NCI-H1694 treated with DMSO at 0.1 percent for 48 hours (cell line): ENCODE data around the gene BTBD7.
A peak's percentile ranks its signal among the peaks of the same experiment; 100 is the strongest.
"Not testable (repeated sequence)": the region's sequence is repeated elsewhere in the genome, so short reads cannot be mapped to it uniquely, and the experiment has no call there.

Experiments used
- DNase-seq: peaks from one replicate; lab custom pipeline; 2025; lab: John Stamatoyannopoulos, UW

BTBD7 gene

DNA sequence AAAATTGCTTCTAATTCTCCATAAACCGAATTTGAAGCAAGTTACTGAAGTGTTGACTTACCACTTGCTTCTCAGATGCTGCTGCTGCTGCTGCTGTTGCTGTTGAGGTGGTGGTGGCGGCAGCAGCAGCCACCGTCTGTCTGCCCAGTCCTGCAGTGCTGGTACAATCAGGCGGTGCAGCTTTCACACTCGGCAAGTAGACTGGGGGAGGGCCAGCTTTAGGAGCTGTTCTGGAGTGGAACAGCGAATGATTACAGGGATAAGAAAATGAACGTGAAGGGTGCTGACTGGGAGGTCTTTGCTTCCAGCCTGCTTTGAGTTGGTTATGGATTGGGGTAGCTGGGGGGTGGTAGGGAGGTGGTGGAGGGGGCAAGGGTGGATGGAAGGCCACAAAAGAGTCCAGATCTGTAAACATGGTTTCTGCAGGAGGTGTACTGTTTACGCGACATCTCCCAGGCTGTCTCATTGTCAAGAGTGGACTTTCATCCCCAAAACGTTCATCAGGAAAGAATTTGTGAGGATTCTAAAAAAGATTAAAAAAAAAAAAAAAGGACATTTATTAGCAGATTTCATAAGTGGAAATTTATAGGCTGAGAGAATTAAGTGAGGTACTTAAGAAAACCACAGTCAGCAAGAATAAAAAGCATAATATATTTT, 86.9 kb downstream of the BTBD7 start:
- DNase-seq, result no peak

DNA sequence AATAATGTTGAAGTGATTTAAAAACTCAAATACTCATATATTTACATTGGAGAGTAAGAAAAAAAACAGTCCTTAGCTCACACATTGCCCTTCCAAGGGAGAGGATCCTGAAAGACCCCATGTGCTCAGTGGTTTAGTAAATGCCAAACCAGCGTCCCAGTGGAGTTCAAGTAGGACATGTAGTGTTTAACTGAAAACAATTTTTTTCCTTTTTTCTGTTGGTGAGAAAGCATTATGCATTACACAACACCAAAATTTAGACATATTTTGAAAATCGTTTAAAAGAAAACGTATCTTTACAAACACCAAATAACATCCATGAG, 92.2 kb downstream of the BTBD7 start:
- no peak for DNase-seq

DNA sequence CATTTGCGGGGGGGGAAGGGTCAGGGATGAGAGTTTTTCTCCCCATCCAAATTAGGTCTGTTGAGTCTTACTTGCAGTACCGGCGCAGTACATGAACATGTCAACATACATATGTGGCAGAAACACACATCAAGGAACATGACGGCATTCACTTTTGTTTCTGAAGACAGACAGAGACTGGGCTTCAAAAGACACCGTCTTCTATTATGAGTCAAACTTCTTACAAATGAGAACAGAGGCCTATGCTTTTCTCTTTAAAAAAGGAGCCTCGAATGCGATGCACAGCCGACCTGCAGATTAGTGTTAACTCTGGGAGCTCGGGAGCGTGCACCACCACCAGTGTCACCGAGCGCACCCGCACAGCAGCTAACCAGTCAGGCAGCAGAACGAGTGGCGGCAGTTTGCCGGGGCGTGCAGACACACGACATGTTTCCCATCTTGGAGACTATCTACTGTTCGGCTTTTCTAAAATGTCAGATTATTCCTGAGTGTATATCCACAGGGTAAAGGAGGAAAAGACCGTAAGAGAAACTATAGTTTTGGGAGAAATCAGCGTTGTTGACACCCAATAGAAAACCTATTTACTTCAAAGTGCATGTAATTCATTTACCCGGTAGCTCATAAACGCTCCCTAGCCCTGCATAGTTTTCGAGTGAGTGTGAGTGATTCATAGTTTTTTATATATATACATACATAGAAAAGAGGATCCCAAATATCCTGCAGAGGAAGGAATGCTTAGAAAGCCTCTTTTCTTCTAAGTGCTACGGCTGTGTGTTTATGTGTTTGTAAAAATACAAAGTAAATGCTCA, 92.8 kb downstream of the BTBD7 start:
- no peak for DNase-seq

DNA sequence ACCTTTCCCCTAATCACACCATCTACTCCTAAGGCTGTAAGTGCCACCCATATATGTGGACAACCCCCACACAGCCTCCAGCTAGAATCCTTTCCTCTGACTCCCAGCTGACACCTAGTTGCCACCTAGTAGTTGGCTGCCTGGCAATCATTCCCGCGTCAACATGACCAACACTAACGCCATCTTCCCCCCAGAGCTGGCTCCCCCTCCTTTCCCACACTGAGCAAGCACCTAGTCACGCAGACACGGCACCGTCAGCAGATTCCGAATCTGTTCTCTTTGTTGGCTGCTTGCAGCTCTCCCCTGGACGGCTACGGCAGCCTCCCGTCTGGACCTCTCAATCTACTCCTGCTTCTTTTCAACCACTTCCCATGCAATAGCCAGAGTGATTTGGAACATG, 98.0 kb downstream of the BTBD7 start:
- no peak for DNase-seq

DNA sequence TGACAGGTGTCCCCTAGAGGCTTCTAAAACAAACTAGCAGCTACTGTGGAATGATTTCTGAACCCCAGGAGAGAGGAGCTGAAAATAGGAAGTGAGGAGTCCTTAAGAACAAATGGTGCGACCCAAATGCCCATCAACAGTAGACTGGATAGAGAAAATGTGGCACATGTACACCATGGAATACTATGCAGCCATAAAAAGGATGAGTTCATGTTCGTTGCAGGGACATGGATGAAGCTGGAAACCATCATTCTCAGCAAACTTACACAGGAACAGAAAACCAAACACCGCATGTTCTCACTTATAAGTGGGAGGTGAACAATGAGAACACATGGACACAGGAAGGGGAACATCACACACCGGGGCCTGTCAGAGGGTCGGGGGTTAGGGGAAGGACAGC, 99.8 kb downstream of the BTBD7 start:
- not testable (repeated sequence) for DNase-seq

DNA sequence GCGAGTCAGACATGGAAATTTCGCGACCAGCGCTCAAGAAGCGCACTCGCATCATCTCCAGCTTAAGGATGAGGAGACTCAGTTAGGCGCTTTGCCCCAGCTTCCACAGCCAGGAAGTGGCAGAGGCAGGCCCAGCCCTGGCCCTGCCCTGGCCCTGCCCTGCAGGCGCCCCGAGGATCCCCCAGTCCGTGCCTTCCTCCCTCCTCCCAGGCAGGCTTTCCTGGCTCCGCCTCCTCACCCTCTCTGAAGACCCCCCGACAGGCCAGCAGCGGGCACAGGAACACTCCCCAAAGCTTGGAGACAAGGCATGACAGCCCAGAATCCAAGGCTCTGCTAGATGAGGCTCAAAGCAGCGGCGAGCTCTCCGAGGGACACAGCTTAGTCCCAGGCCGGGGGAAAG, 100.7 kb downstream of the BTBD7 start:
- no peak for DNase-seq

DNA sequence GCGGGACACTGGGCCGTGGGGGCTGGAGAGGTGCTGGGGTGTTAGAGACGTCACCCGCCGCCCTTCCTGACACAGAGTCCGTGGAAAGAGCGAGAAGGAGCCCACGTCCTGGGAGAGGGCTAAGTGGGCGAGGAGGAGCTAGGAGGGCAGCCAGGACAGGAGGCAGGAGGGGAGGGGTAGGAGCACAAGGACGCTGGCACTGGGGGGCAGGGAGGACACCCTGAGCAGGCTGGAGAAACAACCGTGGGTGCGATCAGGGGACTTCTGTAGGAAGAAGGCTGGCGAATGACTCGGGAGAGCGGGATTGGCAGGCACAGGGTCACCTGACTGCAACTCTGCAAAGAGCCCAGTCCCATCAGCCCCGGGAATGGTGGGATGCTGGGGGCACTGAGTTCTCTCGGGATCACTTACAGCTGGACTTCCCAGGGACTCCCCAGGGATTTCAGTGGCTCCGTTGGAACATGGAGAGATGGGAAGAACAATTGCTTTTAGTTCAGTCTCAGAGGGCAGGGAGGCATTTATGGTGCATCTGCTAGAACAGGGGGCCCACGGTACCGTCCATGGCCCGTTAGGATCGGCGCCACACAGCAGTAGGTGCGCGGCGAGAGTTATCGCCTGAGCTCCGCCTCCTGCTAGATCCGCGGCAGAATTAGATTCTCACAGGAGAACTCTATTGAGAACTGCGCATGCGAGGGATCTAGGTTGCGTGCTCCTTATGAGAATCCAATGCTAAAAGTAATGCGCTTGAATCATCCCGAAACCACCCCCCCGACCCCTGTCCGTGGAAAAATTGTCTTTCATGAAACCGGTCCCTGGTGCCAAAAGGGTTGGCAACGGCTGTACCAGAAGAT, 101.5 kb downstream of the BTBD7 start:
- peak; percentile 67 for DNase-seq

DNA sequence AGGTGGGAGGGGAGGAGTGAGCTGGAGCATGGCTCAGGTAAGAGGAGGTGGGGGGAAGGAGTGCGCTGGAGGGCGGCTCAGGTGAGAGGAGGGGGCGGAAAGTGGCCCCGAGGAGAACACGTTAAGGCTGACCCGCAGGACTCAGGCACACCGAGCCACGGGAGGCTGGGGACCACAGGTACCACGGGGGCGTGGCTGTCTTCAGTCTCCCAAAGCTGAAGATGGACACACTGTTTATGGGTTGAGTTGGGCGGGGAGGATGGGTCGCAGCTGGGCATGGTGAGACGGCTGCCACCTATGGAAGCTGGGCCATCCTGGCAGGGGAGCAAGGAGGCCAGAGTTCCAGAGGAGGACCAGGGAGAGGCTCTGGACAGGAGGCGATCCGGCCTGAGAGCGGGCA, 102.3 kb downstream of the BTBD7 start:
- no peak for DNase-seq

DNA sequence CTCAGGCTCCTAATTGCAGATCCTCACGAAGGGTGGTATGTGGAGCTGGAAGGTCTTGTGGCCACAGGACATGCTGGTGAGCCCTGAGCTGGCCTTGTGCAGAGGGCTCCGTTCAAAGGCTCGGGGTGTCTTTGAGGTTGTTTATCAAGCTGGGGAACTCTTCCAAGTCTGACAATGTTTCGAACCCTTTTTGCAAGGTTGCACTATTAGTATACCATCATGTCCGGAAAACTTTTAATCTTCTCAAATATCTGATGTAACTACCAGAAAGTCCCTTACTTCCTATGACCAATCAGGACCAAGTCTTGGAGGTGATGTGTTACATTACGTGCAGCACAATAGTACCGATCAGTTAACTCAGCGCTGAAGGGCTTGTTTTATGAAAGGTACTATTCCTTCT, 104.3 kb downstream of the BTBD7 start:
- DNase-seq, result no peak

DNA sequence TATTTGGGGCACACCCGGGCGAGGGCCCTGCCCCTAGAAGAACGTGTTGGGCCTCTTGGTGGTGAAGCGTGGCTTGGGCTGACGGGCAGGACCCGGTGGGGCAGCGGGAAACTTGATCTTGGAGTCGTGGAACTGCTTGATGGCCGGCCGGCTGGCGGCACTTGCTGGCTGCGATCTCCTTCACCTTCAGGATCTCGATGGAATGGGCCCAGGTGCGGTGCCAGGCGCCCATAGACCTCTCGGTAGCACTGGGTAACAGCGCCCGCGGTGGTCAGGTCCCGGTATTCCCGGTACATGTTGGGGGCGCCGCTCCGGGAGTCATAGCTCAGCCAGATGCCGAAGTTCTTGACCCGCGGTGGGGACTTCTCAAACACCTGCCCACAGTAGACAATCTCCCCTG, 109.3 kb downstream of the BTBD7 start:
- DNase-seq, result no peak

DNA sequence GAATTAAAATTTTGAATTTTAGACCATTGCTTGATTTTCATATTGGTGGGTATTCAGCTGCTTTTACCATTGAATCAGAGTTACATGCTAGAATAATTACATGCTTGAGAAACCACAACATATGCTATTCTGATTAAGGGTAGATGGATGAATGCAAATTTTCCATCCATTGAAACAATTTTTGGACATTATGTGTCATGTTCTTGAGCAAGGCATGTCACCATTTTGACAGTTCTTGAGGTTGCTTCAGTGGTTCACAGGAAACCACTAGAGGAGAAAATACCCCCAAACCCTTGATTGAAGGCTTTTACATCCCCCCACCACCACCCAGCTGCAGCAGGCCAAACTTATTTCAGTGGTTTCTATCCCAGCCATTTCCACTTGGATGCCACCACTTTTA, 112.3 kb downstream of the BTBD7 start:
- DNase-seq, result no peak

DNA sequence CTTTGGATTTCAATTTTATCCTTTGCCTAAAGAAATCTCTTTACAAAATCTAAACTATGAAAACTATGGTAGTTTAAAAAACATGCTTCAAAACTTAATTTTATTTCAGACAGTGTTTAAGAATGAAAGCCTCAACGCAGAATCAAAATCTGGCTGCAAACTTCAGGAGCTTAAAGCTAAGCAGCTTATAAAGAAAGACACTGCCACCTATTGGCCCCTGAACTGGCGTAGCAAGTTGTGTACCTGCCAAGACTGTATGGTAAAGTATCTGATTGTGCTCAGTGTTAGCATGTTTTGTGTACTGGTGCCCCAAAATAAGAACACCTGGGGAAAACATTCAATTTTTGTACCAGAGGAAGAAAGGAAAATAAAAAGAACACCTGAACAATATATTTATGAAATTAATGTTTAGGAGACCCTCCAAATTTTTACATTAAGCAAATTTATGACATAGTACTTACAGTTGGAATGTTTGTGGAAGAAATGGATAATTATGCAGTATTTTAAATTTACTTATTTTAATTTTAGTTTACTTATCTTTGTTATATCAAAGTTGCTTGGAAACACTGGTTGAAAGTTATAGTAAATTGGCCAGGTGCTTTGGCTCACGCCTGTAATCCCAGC, 113.6 kb downstream of the BTBD7 start:
- peak; percentile 70 for DNase-seq

DNA sequence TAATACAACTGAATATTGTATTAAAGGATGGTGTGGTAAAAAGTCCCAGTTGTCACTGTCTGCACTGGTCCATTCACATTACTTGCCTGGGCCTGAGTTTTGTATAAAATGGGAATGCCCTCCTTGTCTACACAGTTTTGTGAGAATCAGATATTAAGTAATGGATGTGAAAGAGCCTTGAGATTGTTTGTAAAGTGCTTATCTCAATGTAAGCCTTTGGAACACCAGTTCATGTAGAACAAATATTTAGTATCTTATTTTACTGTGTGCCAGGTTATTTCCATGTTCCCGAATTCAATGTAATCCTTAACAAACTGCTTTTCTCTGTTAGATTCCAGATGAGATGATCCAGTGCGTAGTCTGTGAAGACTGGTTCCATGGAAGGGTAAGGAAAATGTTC, 118.2 kb downstream of the BTBD7 start:
- DNase-seq, result no peak

DNA sequence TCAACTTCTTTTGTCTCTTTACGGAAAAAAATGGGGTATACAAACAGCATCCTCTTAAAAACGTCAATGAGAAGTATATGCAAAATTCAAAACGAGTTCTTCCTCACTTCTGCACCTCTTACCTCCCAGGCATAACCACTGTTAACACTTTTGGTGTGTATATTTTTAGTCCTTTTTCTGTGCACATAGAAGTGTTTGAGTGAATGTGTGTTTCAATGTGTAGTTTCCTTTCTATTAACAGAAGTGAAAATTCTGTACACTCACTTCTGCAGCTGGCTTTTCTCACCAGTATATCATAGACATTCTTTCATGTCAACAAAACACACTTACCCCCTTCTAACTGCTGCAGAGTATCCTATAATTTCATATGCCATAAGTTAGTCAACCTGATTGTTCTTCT, 120.4 kb downstream of the BTBD7 start:
- DNase-seq, result no peak

DNA sequence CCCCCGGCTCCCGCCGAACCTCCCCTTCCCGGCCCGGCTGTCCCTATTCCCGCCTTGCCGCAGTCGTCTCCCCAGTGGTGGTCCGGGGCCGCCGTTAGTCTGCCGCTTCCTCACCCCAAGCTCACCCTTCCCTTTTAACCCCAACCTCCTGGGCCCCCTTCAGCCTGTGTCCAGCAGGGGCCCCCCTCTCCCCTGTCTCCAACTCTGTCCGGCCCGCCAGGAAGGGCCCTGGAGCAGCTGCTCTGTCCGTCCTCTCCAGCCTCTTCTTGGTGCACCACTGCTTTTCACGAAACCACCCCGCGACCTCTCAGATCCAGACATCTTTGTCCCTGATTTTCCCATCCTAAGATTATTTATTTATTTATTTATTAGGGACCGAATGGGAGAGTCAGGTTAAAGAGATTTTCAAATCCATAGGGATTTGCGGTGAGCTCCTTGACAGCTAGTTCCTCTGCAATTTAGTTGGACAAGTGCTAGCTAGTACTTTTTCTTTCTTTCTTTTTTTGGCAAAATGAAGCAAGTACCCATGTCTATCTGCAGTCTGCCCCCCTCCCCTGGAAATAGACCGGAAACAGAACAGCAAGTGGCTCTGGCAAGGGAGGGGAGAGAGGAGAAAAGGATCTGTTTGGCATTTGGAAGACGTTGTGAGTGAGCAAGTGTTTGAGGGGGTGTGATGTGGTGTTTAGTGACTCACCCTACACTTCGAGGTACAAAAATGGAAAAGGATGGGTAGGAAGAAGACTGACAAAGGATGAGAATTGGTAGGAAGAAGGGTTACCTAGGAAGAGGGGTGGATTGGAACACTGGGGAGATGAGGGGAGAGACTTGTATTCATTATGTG, 125.1 kb downstream of the BTBD7 start:
- DNase-seq, result peak; percentile 53

DNA sequence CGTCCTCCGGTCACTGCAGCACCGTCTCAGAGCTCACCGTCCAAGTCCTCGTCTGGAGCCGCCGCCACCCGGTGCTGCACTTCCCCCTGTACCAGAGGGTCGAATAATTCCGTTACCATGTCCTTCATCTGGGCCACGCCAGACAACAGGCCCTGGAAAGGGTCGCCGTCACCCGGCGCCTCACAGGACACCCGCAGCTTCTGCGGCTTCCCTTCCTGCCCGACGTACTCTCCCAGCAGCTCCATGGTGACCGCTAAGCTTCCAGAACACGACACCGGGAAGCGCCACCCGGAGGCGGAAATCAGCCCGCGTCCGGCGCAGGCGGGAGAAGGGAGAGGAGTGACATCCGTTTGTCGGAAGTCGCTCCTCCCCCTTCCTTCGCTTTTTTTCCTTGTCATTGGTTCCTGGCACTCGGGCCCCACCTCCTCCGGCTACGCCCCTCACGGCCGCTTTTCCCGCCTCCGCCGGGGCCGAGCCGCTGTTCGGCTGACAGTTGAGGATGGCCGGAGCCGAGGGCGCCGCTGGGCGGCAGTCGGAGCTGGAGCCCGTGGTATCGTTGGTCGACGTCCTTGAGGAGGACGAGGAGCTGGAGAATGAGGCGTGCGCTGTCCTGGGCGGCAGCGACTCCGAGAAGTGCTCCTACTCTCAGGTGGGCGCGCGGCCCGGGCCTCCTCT, 125.9 kb downstream of the BTBD7 start, which contains the start of the genes GON7 and UBR7:
TSS of gene GON7 (minus strand) at position 273 of the 675 bp plus-strand sequence. CDS start at position 245, 28 bp downstream.
TSS of gene UBR7 (plus strand) at position 464 of the 675 bp plus-strand sequence. CDS start at position 500, 36 bp downstream.
- peak; percentile 99 for DNase-seq

DNA sequence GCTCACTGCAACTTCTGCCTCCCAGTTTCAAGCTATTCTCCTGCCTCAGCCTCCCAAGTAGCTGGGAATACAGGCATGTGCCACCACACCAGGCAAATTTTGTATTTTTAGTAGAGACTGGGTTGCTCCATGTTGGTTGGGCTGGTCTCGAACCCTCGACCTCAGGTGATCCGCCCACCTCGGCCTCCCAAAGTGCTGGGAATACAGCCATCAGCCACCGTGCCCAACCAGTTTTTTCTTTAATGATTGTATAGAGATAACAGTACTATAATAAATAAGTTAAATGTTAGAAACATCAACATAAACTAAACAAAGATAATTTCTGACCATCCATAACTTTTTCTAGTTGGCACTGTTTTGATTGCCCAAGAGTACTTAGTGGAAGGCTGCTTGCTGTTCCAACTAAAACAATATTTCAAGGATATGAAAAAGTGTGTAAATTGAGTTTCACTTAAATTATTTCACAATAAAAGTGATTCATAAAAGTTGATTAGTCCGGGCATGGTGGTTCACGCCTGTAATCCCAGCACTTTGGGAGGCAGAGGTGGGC, 131.6 kb downstream of the BTBD7 start:
- DNase-seq, result no peak

DNA sequence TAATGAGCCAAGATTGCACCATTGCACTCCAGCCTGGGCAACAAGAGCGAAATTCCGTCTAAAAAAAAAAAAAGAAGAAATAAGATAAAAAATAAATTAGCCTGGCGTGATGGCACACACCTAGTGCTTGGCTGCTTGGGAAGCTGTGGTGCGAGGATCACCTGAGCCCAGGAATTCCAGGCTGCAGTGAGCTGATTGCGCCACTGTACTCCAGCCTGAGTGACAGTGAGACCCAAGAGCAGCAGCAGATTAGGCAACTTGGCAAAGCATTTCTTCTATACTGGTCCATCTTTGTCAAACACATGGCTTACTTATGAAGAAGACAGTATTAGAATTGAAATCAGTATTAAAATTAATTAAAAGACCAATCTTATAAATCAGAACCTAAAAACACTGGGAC, 132.3 kb downstream of the BTBD7 start:
- no peak for DNase-seq

DNA sequence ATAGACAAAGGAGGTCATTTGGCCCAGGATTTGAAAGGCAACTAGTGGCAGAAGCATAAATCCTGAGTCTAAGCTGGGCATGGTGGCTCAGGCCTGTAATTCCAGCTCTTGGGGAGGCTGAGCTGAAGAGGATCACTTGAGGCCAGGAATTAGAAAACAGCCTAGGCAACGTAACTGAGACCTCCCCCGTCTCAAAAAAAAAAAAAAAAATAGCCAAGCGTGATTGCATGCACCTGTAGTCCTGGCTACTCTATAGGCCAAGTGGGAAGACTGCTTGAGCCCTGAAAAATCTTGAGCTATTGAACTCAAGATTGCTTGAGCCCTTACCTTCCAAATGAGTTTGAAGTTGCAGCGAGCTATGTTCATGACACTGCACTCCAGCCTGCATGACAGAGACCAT, 133.8 kb downstream of the BTBD7 start:
- no peak for DNase-seq

DNA sequence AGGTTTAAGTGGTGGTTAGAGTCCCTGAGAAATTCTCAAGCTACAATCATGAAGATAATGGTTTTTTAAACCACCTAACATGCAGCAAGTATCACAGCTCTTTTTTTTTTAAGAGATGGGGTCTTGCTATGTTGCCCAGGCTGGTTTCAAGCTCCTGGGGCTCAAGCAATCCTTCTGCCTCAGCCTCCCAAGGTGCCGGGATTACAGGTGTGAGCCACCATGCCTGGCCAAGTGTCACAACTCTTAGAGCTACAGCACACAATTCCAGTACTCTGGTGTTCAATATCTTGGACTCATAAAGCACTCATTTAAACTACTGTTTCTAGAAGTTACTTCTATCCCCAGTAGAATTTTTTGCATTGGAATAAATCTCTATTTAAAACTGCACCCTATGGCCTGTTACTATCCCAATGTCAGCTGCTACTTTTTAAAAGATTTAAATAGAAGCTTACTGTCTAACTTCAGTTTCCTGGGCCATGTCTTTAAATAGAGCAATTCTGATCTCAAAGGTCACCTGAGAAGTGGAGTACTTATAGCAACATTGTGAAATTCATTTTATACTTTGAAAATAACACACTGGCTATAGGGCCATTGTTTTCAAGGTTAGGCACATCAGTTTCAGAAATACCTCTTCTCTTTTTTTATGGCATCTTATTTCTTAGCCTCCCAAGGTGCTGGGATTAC, 137.4 kb downstream of the BTBD7 start:
- DNase-seq, result no peak
